HepG2 (cell line): ENCODE data around the gene UNC13D. TPM values are rescaled to one million over a fixed set of nuclear protein-coding genes. Genes with fewer than 3 reads are reported as not detected.

Experiments
- ELK4 ChIP-seq: sonication (generic); formaldehyde crosslinking; IDR thresholded peaks from 2 replicates; pipeline ENCODE4 v1.9.0; 2021; ENCODE audit warnings: missing genetic modification reagents, borderline replicate concordance
- HDAC6 ChIP-seq: fragments of 200-600 bp; sonication (generic); IDR thresholded peaks from 2 replicates; pipeline ENCODE4 v1.7.0; 2017; ENCODE audit warnings: mild to moderate bottlenecking, antibody characterized with exemption, low read length, low read depth
- ISL2 ChIP-seq: sonication (generic); formaldehyde crosslinking; IDR thresholded peaks from 2 replicates; pipeline ENCODE4 v1.5.0; 2020; ENCODE audit warnings: missing genetic modification reagents
- KDM5B ChIP-seq: sonication (generic); formaldehyde crosslinking; IDR thresholded peaks from 2 replicates; pipeline ENCODE4 v1.4.0; 2020; ENCODE audit warnings: missing genetic modification reagents, mild to moderate bottlenecking, borderline replicate concordance
- MAFG ChIP-seq: sonication (generic); formaldehyde crosslinking; IDR thresholded peaks from 2 replicates; pipeline ENCODE4 v1.5.1; 2020; ENCODE audit warnings: mild to moderate bottlenecking, missing genetic modification reagents
- MED13 ChIP-seq: sonication (generic); formaldehyde crosslinking; IDR thresholded peaks from 2 replicates; pipeline ENCODE4 v1.5.0; 2020; ENCODE audit warnings: missing genetic modification reagents
- MTA1 ChIP-seq: sonication (generic); formaldehyde crosslinking; IDR thresholded peaks from 2 replicates; pipeline ENCODE4 v1.4.0; 2020; ENCODE audit warnings: missing genetic modification reagents, mild to moderate bottlenecking, borderline replicate concordance
- TBX2 ChIP-seq: sonication (generic); formaldehyde crosslinking; IDR thresholded peaks from 2 replicates; pipeline ENCODE4 v1.5.0; 2020; ENCODE audit warnings: missing genetic modification reagents, mild to moderate bottlenecking, borderline replicate concordance
- ZBTB8A ChIP-seq: sonication (generic); formaldehyde crosslinking; IDR thresholded peaks from 2 replicates; pipeline ENCODE4 v1.4.0; 2020; ENCODE audit warnings: mild to moderate bottlenecking, low read depth, missing genetic modification reagents, borderline replicate concordance
- ZKSCAN1 ChIP-seq: fragments of 150-350 bp; IDR thresholded peaks from 2 replicates; pipeline ENCODE4 v1.6.1; 2014; ENCODE audit warnings: low read length
- ZMAT3 ChIP-seq: sonication (generic); formaldehyde crosslinking; conservative IDR thresholded peaks from 2 replicates; pipeline ENCODE4 v1.7.0; 2021; ENCODE audit warnings: missing genetic modification reagents
- ZNF224 ChIP-seq: sonication (generic); formaldehyde crosslinking; IDR thresholded peaks from 2 replicates; pipeline ENCODE4 v1.5.0; 2020; ENCODE audit warnings: mild to moderate bottlenecking, missing genetic modification reagents
- ZNF256 ChIP-seq: sonication (generic); formaldehyde crosslinking; conservative IDR thresholded peaks from 2 replicates; pipeline ENCODE4 v1.4.0; 2020; ENCODE audit warnings: missing genetic modification reagents
- ZNF318 ChIP-seq: sonication (generic); formaldehyde crosslinking; IDR thresholded peaks from 2 replicates; pipeline ENCODE4 v1.4.0; 2020; ENCODE audit warnings: mild to moderate bottlenecking, missing genetic modification reagents
- ZNF510 ChIP-seq: sonication (generic); formaldehyde crosslinking; IDR thresholded peaks from 2 replicates; pipeline ENCODE4 v1.4.0; 2020; ENCODE audit warnings: low read depth, mild to moderate bottlenecking, missing genetic modification reagents
- ZNF704 ChIP-seq: sonication (generic); formaldehyde crosslinking; IDR thresholded peaks from 2 replicates; pipeline ENCODE4 v1.8.1; 2023; ENCODE audit warnings: mild to moderate bottlenecking, inconsistent platforms, moderate library complexity, missing genetic modification reagents, borderline replicate concordance
- polyA plus RNA-seq, 8 experiments: library from polyadenylated mRNA; depleted of rRNA in 3 of 8; stranded (reverse) in 7 of 8; unstranded in 1 of 8; fragments of >200 nt; fragmentation: Illumina TruSeq in 4 of 8; extraction: Trizol in 4 of 8; gene quantifications; 2 replicates each; pipeline versions ENCODE4 v1.2.1 to v1.2.3, GENCODE V29; 2011 to 2016; ENCODE audit warnings: low read depth in 4 of 8, missing spikeins in 1 of 8, mixed read lengths in 1 of 8; ENCODE audit not compliant: insufficient read depth in 1 of 8
- total RNA-seq, 5 experiments: library from RNA; depleted of rRNA; stranded (reverse); fragments of >200 nt; fragmentation: Illumina TruSeq; extraction: Trizol; gene quantifications; 2 replicates each; pipeline ENCODE4 v1.2.3, GENCODE V29; 2016; ENCODE audit warnings: low read depth in 1 of 5

The UNC13D gene
- total and polyA plus RNA-seq, 2 of the 13 experiments (the other 11 are each of a cell fraction or from before 2014, with no cell fraction given): 29.7 to 42.7 TPM

- TF ChIP-seq ZNF704 (CRISPR knock-in tag) (0 out of 2 replicates have a peak, but pooled peaks have one; percentile 27), ZBTB8A (CRISPR knock-in tag) (peak; percentile 43; the same call in 1 of the 2 replicates), ZNF510 (CRISPR knock-in tag) (peak; percentile 70; the same call in 1 of the 2 replicates), KDM5B (CRISPR knock-in tag) (peak; percentile 53), ZNF256 (CRISPR knock-in tag) (no peak; the same call in 1 of the 2 replicates), ZNF318 (peak; percentile 99), TBX2 (CRISPR knock-in tag) (peak; percentile 88), MTA1 (peak; percentile 99), ISL2 (CRISPR knock-in tag) (peak; percentile 53), MED13 (CRISPR knock-in tag) (peak; percentile 67), ZMAT3 (CRISPR knock-in tag) (peak; percentile 86; the same call in 1 of the 2 replicates), ZKSCAN1 (peak; percentile 67), ELK4 (CRISPR knock-in tag) (peak; percentile 68; the same call in 1 of the 2 replicates), HDAC6 (no peak), ZNF224 (CRISPR knock-in tag) (peak; percentile 98), MAFG (CRISPR knock-in tag) (no peak)
Measured at GRCh38 chr17:75876190-75876937, 32.2 kb upstream of the UNC13D start (continued).
